ENCODE results near the gene ZNF362.
A peak's percentile ranks its signal among the peaks of the same experiment; 100 is the strongest.

The ZNF362 gene

DNA sequence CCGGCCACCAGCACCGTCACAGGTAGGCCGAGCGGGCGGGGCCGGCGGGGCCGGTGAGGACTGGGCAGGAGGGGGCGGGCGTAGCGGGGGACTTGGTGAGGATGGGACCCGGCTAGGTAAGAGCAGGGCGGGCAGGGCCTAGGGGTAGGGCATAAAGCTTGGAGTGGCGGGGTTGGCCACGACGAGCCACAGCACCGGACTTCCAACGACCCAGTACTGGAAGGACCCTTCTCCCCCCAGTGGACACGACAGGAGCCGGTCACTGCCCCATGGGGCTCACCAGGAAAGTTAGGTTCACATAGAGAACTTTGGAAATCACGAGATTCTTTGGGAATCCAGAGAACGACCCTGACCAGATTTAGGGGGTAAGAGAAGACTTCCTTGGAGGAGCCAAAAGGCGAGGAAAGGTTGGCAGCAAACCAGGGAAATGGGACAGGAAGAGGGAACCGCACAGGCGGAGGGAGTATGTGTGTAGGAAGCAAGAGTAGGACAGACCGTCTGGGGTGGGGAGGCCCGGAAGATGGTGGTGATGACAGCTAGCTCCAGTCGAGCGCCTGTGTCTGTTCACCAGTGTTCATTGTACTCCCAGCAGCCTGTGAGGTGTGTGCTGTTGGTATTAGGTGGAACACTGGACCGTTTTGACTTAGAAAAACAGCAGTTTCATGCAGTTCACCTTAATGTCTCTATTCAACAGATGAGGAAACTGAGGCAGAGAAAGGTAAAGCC, 20.4 kb downstream of the ZNF362 start:
- no peaks in the 10 kb centered on the region for H3K4me1 ChIP-seq (ENCODE audit: control insufficient read depth, insufficient read depth, low read length)
- no peaks in the 10 kb centered on the region for H3K27me3 ChIP-seq (replicated peaks; ENCODE audit: control insufficient read depth, insufficient read depth, low read length)
- no peak overlapping the region for H3K4me3 ChIP-seq (ENCODE audit: low read length)
- H3K9me3 ChIP-seq (ENCODE audit: control insufficient read depth, low read length): no peaks in the 10 kb centered on the region
- H3K9ac ChIP-seq (ENCODE audit: low read length): no peak overlapping the region
- H3K36me3 ChIP-seq (ENCODE audit: control insufficient read depth, insufficient read depth, low read length, severe bottlenecking): peaks cover 48% of the 10 kb centered on the region
- no peak for DNase-seq (ENCODE audit: low read depth)

DNA sequence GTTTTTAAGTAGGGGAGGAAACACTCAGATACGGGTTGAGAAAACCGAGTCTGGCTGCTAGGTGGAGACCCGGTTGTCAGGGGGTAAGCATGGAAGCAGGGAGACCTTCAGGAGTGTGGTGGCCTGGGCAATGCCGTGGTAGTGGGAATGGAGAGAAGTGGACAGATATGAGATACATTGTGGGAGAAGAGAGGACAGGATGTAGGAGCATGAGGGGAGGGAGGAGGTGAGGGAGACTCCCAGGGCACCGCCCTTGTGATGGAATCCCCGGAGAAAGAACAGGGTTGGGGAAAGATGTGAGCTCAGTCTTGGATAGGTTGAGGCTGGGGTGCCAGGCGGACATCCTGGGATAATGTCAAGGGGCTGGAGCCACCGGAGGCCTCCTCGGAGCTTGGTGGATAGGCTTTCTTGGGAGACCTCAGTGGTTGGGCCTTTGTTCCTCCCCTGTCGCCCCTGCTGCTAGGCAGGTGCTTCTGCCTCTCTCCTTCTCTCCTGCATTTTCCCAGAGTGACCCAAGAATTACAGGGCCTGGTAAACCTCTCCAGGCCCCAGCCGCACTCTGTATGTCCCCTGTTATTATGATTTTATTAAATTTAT, 21.3 kb downstream of the ZNF362 start:
- Histone ChIP-seq H3K4me1 (ENCODE audit: control insufficient read depth, insufficient read depth, low read length) (no peaks in the 10 kb centered on the region), H3K27me3 (replicated peaks; ENCODE audit: control insufficient read depth, insufficient read depth, low read length) (no peaks in the 10 kb centered on the region), H3K36me3 (ENCODE audit: control insufficient read depth, insufficient read depth, low read length, severe bottlenecking) (peaks cover 55% of the 10 kb centered on the region), H3K4me3 (ENCODE audit: low read length) (no peak overlapping the region), H3K9me3 (ENCODE audit: control insufficient read depth, low read length) (no peaks in the 10 kb centered on the region), H3K9ac (ENCODE audit: low read length) (no peak overlapping the region)
- no peak for DNase-seq (ENCODE audit: low read depth)

- Histone ChIP-seq H3K27me3 (replicated peaks; ENCODE audit: control insufficient read depth, insufficient read depth, low read length) (no peaks in the 10 kb centered on the region), H3K4me1 (ENCODE audit: control insufficient read depth, insufficient read depth, low read length) (no peaks in the 10 kb centered on the region), H3K9me3 (ENCODE audit: control insufficient read depth, low read length) (no peaks in the 10 kb centered on the region), H3K4me3 (ENCODE audit: low read length) (no peak overlapping the region), H3K36me3 (ENCODE audit: control insufficient read depth, insufficient read depth, low read length, severe bottlenecking) (peaks cover 77% of the 10 kb centered on the region), H3K9ac (ENCODE audit: low read length) (no peak overlapping the region)
- DNase-seq (ENCODE audit: low read depth): no peak
Observed at GRCh38 chr1:33280091-33280661, 23.9 kb downstream of the ZNF362 start.

GRCh38 chr1:33281554-33282303, 25.4 kb downstream of the ZNF362 start:
- Histone ChIP-seq H3K9ac (ENCODE audit: low read length) (no peak overlapping the region), H3K9me3 (ENCODE audit: control insufficient read depth, low read length) (no peaks in the 10 kb centered on the region), H3K27me3 (replicated peaks; ENCODE audit: control insufficient read depth, insufficient read depth, low read length) (no peaks in the 10 kb centered on the region), H3K4me3 (ENCODE audit: low read length) (no peak overlapping the region), H3K4me1 (ENCODE audit: control insufficient read depth, insufficient read depth, low read length) (no peaks in the 10 kb centered on the region), H3K36me3 (ENCODE audit: control insufficient read depth, insufficient read depth, low read length, severe bottlenecking) (peaks cover 81% of the 10 kb centered on the region)
- no peak for DNase-seq (ENCODE audit: low read depth)

DNA sequence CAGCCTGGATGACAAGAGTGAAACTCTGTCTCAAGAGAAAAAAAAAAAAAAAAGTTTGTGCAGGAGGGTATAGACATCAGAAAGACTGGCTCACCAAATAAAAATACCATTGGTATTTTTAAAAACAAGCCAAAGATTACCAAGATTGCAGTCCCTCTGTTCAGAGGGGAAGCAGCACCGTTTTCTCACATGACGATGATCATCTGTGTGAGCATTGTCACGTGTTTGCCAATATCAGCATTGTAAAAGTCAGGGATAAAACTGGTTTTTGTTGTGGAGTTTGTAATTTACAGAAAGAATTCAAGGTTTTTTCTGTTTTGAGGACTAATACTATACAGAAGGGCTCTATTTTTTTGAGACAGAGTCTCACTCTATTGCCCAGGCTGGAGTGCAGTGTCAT, 26.5 kb downstream of the ZNF362 start:
- no peak for DNase-seq (ENCODE audit: low read depth)
- no peak overlapping the region for H3K4me3 ChIP-seq (ENCODE audit: low read length)
- no peaks in the 10 kb centered on the region for H3K9me3 ChIP-seq (ENCODE audit: control insufficient read depth, low read length)
- H3K9ac ChIP-seq (ENCODE audit: low read length): no peak overlapping the region
- H3K36me3 ChIP-seq (ENCODE audit: control insufficient read depth, insufficient read depth, low read length, severe bottlenecking): peaks cover 72% of the 10 kb centered on the region
- no peaks in the 10 kb centered on the region for H3K27me3 ChIP-seq (replicated peaks; ENCODE audit: control insufficient read depth, insufficient read depth, low read length)
- no peaks in the 10 kb centered on the region for H3K4me1 ChIP-seq (ENCODE audit: control insufficient read depth, insufficient read depth, low read length)

GRCh38 chr1:33284049-33284448, 27.8 kb downstream of the ZNF362 start:
- Histone ChIP-seq H3K27me3 (replicated peaks; ENCODE audit: control insufficient read depth, insufficient read depth, low read length) (no peaks in the 10 kb centered on the region), H3K9me3 (ENCODE audit: control insufficient read depth, low read length) (no peaks in the 10 kb centered on the region), H3K36me3 (ENCODE audit: control insufficient read depth, insufficient read depth, low read length, severe bottlenecking) (peaks cover 62% of the 10 kb centered on the region), H3K9ac (ENCODE audit: low read length) (no peak overlapping the region), H3K4me3 (ENCODE audit: low read length) (no peak overlapping the region), H3K4me1 (ENCODE audit: control insufficient read depth, insufficient read depth, low read length) (no peaks in the 10 kb centered on the region)
- DNase-seq (ENCODE audit: low read depth): no peak

- no peak overlapping the region for H3K9ac ChIP-seq (ENCODE audit: low read length)
- H3K9me3 ChIP-seq (ENCODE audit: control insufficient read depth, low read length): no peaks in the 10 kb centered on the region
- no peaks in the 10 kb centered on the region for H3K27me3 ChIP-seq (replicated peaks; ENCODE audit: control insufficient read depth, insufficient read depth, low read length)
- DNase-seq (ENCODE audit: low read depth): peak; percentile 48
- H3K4me1 ChIP-seq (ENCODE audit: control insufficient read depth, insufficient read depth, low read length): no peaks in the 10 kb centered on the region
- peaks cover 45% of the 10 kb centered on the region for H3K36me3 ChIP-seq (ENCODE audit: control insufficient read depth, insufficient read depth, low read length, severe bottlenecking)
- no peak overlapping the region for H3K4me3 ChIP-seq (ENCODE audit: low read length)
Observed at GRCh38 chr1:33286451-33287185, 30.3 kb downstream of the ZNF362 start.

DNA sequence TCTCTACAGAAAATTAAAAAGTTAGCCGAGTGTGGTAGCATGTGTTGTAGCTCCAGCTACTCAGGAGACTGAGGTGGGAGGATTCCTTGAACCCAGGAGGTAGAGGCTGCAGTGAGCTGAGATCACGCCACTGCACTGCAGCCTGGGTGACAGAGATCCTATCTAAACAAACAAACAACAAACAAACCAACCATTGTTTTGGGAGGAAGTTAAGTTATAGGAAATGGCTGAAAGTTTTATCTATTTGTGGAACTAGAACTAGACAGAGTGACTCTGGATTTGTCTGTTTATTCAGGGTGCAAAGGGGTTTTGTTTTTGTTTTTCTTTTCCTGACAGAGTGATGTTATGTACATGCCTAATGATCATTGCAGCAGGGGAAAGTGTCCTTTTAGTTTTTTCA, 31.0 kb downstream of the ZNF362 start:
- no peak overlapping the region for H3K4me3 ChIP-seq (ENCODE audit: low read length)
- H3K27me3 ChIP-seq (replicated peaks; ENCODE audit: control insufficient read depth, insufficient read depth, low read length): no peaks in the 10 kb centered on the region
- no peak for DNase-seq (ENCODE audit: low read depth)
- H3K4me1 ChIP-seq (ENCODE audit: control insufficient read depth, insufficient read depth, low read length): no peaks in the 10 kb centered on the region
- no peaks in the 10 kb centered on the region for H3K9me3 ChIP-seq (ENCODE audit: control insufficient read depth, low read length)
- no peak overlapping the region for H3K9ac ChIP-seq (ENCODE audit: low read length)
- peaks cover 38% of the 10 kb centered on the region for H3K36me3 ChIP-seq (ENCODE audit: control insufficient read depth, insufficient read depth, low read length, severe bottlenecking)

DNA sequence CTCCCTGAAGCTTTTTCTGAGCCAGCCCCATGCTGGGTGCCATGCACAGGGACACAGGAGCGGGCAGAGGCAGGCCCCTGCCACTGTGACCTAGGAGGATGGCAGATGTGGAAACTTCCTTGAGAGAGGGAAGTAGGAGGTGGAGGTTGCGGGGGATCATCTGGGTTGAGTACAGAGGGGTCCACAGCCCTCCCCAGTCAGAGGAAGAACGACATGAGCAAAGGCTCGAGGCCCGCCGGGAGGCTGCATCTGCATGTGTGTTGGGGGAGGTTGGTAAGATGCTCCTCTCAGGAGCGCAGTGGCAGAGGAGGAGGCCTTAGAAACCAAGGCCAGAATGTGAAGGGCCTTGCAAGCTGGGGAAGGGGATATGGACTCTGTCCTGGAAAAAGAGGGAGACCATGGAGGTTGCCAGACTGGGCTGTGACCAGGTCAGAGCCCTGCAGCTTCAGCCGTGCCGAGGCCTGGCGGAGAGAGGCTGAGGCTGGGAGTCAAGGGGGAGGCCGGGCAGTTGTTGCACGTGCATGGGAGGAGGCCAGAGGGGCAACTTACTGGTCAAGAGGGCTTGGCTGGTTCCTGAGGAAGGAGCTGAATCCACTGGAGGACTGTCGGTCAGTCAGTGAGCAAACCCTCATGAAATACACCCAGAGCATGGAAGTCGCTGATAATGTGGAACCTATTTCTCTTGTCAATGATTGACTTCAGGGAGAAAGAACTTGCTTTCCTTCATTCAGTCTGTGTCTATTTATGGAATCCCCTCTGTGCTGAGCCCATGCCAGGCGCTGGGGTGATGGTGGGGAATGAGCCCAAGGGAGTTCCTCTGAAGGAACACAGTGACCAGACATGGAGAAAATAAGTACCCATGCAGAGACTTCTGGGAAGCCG, 32.9 kb downstream of the ZNF362 start:
- Histone ChIP-seq H3K36me3 (ENCODE audit: control insufficient read depth, insufficient read depth, low read length, severe bottlenecking) (peaks cover 29% of the 10 kb centered on the region), H3K4me1 (ENCODE audit: control insufficient read depth, insufficient read depth, low read length) (peaks cover 5% of the 10 kb centered on the region), H3K27me3 (replicated peaks; ENCODE audit: control insufficient read depth, insufficient read depth, low read length) (no peaks in the 10 kb centered on the region), H3K9me3 (ENCODE audit: control insufficient read depth, low read length) (no peaks in the 10 kb centered on the region), H3K4me3 (ENCODE audit: low read length) (no peak overlapping the region), H3K9ac (ENCODE audit: low read length) (no peak overlapping the region)
- no peak for DNase-seq (ENCODE audit: low read depth)

DNA sequence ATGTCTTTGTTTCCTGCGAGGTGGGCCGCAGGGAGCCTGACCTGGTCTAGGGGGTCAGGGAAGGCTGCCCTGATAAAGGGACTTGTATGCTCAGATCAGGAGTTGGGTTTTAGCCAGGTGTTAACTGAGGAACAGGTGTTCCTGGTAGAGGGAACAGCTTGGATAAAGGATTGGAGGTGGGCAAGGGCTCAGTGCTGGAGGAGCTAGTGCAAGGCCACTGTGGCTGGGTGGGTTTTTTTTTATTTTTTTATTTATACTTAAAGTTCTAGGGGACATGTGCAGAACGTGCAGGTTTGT, 33.5 kb downstream of the ZNF362 start:
- Histone ChIP-seq H3K27me3 (replicated peaks; ENCODE audit: control insufficient read depth, insufficient read depth, low read length) (no peaks in the 10 kb centered on the region), H3K9me3 (ENCODE audit: control insufficient read depth, low read length) (no peaks in the 10 kb centered on the region), H3K9ac (ENCODE audit: low read length) (no peak overlapping the region), H3K36me3 (ENCODE audit: control insufficient read depth, insufficient read depth, low read length, severe bottlenecking) (peaks cover 25% of the 10 kb centered on the region), H3K4me1 (ENCODE audit: control insufficient read depth, insufficient read depth, low read length) (peaks cover 5% of the 10 kb centered on the region), H3K4me3 (ENCODE audit: low read length) (no peak overlapping the region)
- DNase-seq (ENCODE audit: low read depth): no peak

Data from adipocyte (in vitro differentiated cells).